ENCODE results near the gene XIRP1.

XIRP1 gene

DNA sequence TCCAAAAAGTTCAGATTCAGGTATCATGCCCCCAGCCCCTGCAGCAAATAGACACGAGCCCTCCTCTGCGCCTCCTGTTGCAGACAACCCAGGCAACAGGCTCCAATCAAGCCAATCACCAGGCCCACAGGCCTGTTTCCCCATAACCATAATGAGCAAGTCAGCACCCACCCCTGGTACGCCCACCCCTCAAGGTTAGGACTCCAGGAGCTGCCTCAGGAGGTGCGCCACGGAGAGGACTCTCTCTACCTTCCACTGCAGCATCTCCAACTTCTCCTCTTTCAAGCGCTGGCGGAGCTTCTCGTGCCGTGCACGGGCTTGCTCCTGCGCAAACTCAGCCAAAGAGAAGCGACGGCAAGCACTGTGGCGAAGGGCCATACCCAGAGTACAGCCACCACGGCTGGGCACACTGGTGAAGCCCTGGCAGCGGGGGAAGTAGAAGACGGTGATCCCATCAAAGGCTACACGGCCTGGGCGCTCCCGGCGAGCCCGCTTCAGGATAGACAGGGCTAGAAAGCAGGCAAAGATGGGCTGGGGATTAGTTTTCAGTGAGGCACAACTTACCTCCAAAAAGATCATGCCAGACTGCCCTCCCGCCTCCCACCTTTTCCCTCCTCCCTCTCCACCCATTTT is 47.5 kb downstream of the XIRP1 start:
- TF ChIP-seq SIN3A (IDR thresholded peaks at IDR 0.05; ENCODE audit: borderline replicate concordance, insufficient read depth, low read length), result no peak
- no peak for TF ChIP-seq TAF1 (IDR thresholded peaks at IDR 0.05; ENCODE audit: borderline replicate concordance, insufficient read depth, low read length)
- TF ChIP-seq, protein P1, sequence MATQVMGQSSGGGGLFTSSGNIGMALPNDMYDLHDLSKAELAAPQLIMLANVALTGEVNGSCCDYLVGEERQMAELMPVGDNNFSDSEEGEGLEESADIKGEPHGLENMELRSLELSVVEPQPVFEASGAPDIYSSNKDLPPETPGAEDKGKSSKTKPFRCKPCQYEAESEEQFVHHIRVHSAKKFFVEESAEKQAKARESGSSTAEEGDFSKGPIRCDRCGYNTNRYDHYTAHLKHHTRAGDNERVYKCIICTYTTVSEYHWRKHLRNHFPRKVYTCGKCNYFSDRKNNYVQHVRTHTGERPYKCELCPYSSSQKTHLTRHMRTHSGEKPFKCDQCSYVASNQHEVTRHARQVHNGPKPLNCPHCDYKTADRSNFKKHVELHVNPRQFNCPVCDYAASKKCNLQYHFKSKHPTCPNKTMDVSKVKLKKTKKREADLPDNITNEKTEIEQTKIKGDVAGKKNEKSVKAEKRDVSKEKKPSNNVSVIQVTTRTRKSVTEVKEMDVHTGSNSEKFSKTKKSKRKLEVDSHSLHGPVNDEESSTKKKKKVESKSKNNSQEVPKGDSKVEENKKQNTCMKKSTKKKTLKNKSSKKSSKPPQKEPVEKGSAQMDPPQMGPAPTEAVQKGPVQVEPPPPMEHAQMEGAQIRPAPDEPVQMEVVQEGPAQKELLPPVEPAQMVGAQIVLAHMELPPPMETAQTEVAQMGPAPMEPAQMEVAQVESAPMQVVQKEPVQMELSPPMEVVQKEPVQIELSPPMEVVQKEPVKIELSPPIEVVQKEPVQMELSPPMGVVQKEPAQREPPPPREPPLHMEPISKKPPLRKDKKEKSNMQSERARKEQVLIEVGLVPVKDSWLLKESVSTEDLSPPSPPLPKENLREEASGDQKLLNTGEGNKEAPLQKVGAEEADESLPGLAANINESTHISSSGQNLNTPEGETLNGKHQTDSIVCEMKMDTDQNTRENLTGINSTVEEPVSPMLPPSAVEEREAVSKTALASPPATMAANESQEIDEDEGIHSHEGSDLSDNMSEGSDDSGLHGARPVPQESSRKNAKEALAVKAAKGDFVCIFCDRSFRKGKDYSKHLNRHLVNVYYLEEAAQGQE (IDR thresholded peaks at IDR 0.05; ENCODE audit: insufficient read depth in 1 of 2, low read depth in 2 of 2, low read length in 2 of 2), result no peak
- no peak for TF ChIP-seq POLR2AphosphoS5 (IDR thresholded peaks at IDR 0.05; ENCODE audit: low read depth, low read length)
- TF ChIP-seq FOXP2 (optimal IDR thresholded peaks at IDR 0.05; ENCODE audit: borderline replicate concordance, extremely low read depth, extremely low read length, insufficient read depth), result no peak

DNA sequence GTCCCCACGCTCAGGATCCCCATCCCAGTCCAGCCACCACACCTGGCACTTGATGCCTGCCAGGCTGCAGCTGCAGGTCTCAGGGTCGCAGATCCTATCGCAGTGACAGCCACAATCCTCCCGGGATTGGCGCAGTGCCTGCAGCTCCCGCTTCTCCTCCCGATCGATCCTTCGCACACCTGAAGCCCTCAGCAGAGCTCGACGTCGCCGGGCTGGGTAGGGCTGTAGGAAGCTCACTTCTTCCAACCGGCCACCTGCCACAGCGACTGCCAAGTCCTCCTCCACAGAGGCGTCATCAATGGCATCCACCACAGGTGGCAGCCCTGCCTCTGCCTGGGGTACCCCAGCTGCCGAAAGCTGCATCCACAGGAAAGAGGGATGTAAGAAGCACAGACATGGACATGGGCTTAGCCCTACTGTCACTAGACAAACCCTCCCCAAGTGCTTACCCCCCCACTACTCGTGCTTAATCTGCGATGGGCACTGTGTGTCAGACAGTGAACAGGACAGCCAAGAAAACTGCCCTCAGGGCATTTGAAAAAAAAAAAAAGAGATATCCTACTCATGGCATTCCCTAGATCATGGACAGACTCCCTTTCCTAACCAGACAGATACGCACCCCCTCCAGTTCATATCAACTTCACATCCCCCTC is 48.2 kb downstream of the XIRP1 start:
- TF ChIP-seq FOXP2 (optimal IDR thresholded peaks at IDR 0.05; ENCODE audit: borderline replicate concordance, extremely low read depth, extremely low read length, insufficient read depth), result no peak
- TF ChIP-seq TAF1 (IDR thresholded peaks at IDR 0.05; ENCODE audit: borderline replicate concordance, insufficient read depth, low read length), result no peak
- no peak for TF ChIP-seq POLR2AphosphoS5 (IDR thresholded peaks at IDR 0.05; ENCODE audit: low read depth, low read length)
- TF ChIP-seq SIN3A (IDR thresholded peaks at IDR 0.05; ENCODE audit: borderline replicate concordance, insufficient read depth, low read length), result no peak
- TF ChIP-seq, protein P1 (IDR thresholded peaks at IDR 0.05; ENCODE audit: insufficient read depth in 1 of 2, low read depth in 2 of 2, low read length in 2 of 2), result no peak

DNA sequence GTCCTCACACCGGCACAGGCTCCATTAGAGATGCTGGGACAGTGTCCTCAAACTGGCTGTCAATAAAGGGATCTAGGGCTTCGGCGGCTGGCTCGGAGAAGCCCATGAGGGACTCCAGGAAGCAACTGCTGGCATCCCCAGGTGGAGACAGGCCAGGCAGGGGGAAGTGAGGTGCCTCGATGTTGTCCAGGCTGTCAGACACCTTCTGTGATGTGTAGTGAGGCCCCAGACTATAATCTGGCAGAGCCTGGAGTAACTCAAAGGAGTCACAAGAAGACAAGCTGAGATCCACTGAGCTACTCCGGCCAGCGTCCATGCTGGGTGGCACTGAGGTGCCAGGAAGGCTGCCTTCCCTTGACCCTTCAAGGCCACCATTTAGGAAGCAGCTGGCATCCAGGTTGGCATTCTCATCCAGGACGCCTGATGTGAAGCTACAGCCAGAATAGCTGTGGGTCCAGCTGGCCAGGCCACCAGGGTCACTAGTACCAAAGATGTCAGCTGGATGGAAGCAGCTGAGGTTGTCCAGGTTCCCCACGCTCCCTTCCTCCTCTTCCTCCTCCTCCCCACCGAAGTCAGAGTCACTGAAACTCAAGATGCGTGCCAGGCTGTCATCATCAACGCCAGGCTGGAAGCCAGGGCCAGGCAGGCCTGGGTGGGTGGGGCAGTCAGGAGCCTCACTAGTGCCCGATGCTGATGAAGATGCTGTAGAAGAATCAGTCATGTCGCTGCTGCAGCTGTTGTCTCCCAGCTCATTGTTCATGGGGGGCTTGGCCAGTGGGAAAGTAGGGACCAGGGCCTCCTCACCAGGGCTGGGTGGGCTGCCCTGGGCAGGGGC is 49.1 kb downstream of the XIRP1 start:
- TF ChIP-seq POLR2AphosphoS5 (IDR thresholded peaks at IDR 0.05; ENCODE audit: low read depth, low read length) (no peak), FOXP2 (optimal IDR thresholded peaks at IDR 0.05; ENCODE audit: borderline replicate concordance, extremely low read depth, extremely low read length, insufficient read depth) (no peak), TAF1 (IDR thresholded peaks at IDR 0.05; ENCODE audit: borderline replicate concordance, insufficient read depth, low read length) (no peak), SIN3A (IDR thresholded peaks at IDR 0.05; ENCODE audit: borderline replicate concordance, insufficient read depth, low read length) (no peak)
- TF ChIP-seq, protein P1 (IDR thresholded peaks at IDR 0.05; ENCODE audit: insufficient read depth in 1 of 2, low read depth in 2 of 2, low read length in 2 of 2), result no peak

DNA sequence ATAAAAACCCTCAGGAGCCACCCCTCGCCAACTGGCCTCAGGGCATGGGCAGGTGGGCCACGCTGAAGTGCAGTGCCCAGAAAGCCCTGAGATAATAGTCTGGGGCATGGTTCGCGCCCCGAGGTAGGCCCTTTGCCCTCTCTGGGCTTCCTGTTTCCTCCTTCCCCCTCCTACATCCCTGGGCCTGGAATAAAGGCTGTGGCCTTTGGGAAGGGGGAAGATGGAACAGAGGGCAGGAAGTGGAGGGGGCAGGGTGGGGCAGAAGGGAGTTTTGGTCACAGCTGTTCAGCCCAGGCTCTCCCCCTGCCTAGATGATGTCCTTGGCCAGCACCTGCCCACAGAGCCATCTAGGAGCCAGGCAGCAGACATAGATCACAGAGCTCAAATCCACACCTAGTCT is 50.3 kb downstream of the XIRP1 start:
- no peak for TF ChIP-seq TAF1 (IDR thresholded peaks at IDR 0.05; ENCODE audit: borderline replicate concordance, insufficient read depth, low read length)
- TF ChIP-seq SIN3A (IDR thresholded peaks at IDR 0.05; ENCODE audit: borderline replicate concordance, insufficient read depth, low read length), result no peak
- TF ChIP-seq, protein P1 (IDR thresholded peaks at IDR 0.05; ENCODE audit: insufficient read depth in 1 of 2, low read depth in 2 of 2, low read length in 2 of 2), result no peak
- TF ChIP-seq FOXP2 (optimal IDR thresholded peaks at IDR 0.05; ENCODE audit: borderline replicate concordance, extremely low read depth, extremely low read length, insufficient read depth), result no peak
- no peak; the same call in 1 of the 2 replicates for TF ChIP-seq POLR2AphosphoS5 (IDR thresholded peaks at IDR 0.05; ENCODE audit: low read depth, low read length)

Data from PFSK-1 (cell line).